Body of pancreas (tissue), 4 donors: ENCODE data around the gene TEAD1.

ENCODE experiments used
- POLR2A ChIP-seq, 3 donors: fragments of 450-650 bp; IDR thresholded peaks; one replicate each; pipeline ENCODE4 v1.6.1; 2016; ENCODE audit warnings: antibody characterized with exemption in 3 of 3, mild to moderate bottlenecking in 2 of 3
- TF ChIP-seq, protein P1 (sequence below), 7 experiments: fragments of 450-650 bp in 4 of 7; fragments of 200-600 bp in 3 of 7; sonication (generic) in 3 of 7; IDR thresholded peaks; one replicate each; pipeline ENCODE4 v1.5.1; 2016 to 2019; ENCODE audit warnings: antibody characterized with exemption in 7 of 7

DNA sequence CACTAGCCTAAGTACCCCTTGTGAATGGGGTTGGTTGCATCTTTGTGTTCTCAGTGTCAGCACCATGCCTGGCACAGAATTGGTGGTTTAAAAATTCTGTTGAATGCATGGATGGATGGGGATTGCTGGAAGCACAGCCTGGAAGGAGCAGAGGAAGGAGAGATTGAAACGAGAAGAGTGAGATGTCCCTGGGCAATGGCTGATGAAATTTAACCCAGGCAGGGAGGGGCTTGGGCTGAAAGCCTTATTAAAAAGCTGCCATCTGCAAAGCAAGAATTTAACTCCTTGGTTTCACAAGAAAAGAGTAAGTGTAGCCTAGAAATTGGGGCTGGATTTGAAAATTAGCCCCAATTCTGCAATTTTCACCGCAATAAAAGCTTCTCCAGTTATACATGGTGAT lies 126.7 kb downstream of the TEAD1 start:
- TF ChIP-seq, protein P1, sequence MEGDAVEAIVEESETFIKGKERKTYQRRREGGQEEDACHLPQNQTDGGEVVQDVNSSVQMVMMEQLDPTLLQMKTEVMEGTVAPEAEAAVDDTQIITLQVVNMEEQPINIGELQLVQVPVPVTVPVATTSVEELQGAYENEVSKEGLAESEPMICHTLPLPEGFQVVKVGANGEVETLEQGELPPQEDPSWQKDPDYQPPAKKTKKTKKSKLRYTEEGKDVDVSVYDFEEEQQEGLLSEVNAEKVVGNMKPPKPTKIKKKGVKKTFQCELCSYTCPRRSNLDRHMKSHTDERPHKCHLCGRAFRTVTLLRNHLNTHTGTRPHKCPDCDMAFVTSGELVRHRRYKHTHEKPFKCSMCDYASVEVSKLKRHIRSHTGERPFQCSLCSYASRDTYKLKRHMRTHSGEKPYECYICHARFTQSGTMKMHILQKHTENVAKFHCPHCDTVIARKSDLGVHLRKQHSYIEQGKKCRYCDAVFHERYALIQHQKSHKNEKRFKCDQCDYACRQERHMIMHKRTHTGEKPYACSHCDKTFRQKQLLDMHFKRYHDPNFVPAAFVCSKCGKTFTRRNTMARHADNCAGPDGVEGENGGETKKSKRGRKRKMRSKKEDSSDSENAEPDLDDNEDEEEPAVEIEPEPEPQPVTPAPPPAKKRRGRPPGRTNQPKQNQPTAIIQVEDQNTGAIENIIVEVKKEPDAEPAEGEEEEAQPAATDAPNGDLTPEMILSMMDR (IDR thresholded peaks at IDR 0.05) = no peak
- no peak for TF ChIP-seq POLR2A (IDR thresholded peaks at IDR 0.05)
